OCI-LY1 (cell line): ENCODE data around the gene ABCF1.

ENCODE experiments used
- H2AFZ ChIP-seq: fragments of 200-600 bp; sonication (generic), shearing (Covaris generic); 2 replicates; pipeline ENCODE4 v1.6.0; 2014; ENCODE audit warnings: antibody characterized with exemption, mild to moderate bottlenecking, low read length
- H3F3A ChIP-seq: fragments of 200-600 bp; sonication (generic), shearing (Covaris generic); 2 replicates; pipeline ENCODE4 v1.6.0; 2014; ENCODE audit warnings: mild to moderate bottlenecking, antibody characterized with exemption, low read length, moderate library complexity; ENCODE audit not compliant: insufficient read depth
- H3K27ac ChIP-seq: fragments of 200-600 bp; sonication (generic); 2 replicates; pipeline ENCODE4 v1.5.1; 2014; ENCODE audit warnings: low read length, mixed run types, mild to moderate bottlenecking, low read depth; ENCODE audit not compliant: poor library complexity, severe bottlenecking
- H3K27me3 ChIP-seq: fragments of 200-600 bp; sonication (generic); 2 replicates; pipeline ENCODE4 v1.6.0; 2014; ENCODE audit warnings: antibody characterized with exemption, mild to moderate bottlenecking, low read length, moderate library complexity; ENCODE audit not compliant: insufficient read depth
- H3K36me3 ChIP-seq: fragments of 200-600 bp; sonication (generic); 2 replicates; pipeline ENCODE4 v1.6.1; 2014; ENCODE audit warnings: mild to moderate bottlenecking, antibody characterized with exemption, low read length, moderate library complexity, mixed read lengths; ENCODE audit not compliant: insufficient read depth
- H3K4me1 ChIP-seq: fragments of 200-600 bp; sonication (generic); 2 replicates; pipeline ENCODE4 v1.5.1; 2014; ENCODE audit warnings: mild to moderate bottlenecking, low read length, moderate library complexity; ENCODE audit not compliant: insufficient read depth, severe bottlenecking
- H3K4me2 ChIP-seq: fragments of 200-600 bp; sonication (generic), shearing (Covaris generic); 2 replicates; pipeline ENCODE4 v1.6.1; 2014; ENCODE audit warnings: low read length
- H3K4me3 ChIP-seq: fragments of 200-600 bp; sonication (generic); 2 replicates; pipeline ENCODE4 v1.5.1; 2014; ENCODE audit warnings: low read length, low read depth, mild to moderate bottlenecking, mixed read lengths; ENCODE audit not compliant: poor library complexity, severe bottlenecking
- H3K79me2 ChIP-seq: fragments of 200-600 bp; shearing (Covaris generic); 2 replicates; pipeline ENCODE4 v1.6.1; 2016; ENCODE audit warnings: mixed run types, low read length, mixed read lengths; ENCODE audit not compliant: insufficient read depth
- H3K9ac ChIP-seq: fragments of 200-600 bp; sonication (generic), shearing (Covaris generic); 2 replicates; pipeline ENCODE4 v1.6.1; 2014; ENCODE audit warnings: mild to moderate bottlenecking, low read length, mixed read lengths
- H3K9me2 ChIP-seq: fragments of 200-600 bp; sonication (generic), shearing (Covaris generic); 2 replicates; pipeline ENCODE4 v1.6.1; 2014; ENCODE audit warnings: low read depth, mild to moderate bottlenecking, low read length, mixed read lengths
- H3K9me3 ChIP-seq: fragments of 200-600 bp; shearing (Covaris generic); 2 replicates; pipeline ENCODE4 v1.6.1; 2014; ENCODE audit warnings: low read length, mixed read lengths
- H4K20me1 ChIP-seq: fragments of 200-600 bp; sonication (generic), shearing (Covaris generic); 2 replicates; pipeline ENCODE4 v1.6.0; 2016; ENCODE audit warnings: mild to moderate bottlenecking, low read length; ENCODE audit not compliant: insufficient read depth
- EZH2 ChIP-seq: fragments of 200-600 bp; sonication (generic), shearing (Covaris generic); IDR thresholded peaks from 2 replicates; pipeline ENCODE4 v1.8.0; 2017; ENCODE audit warnings: borderline replicate concordance, mixed run types, mild to moderate bottlenecking, antibody characterized with exemption, low read length, moderate library complexity, mixed read lengths
- TF ChIP-seq, protein P1 (sequence below): fragments of 200-600 bp; sonication (generic), shearing (Covaris generic); IDR thresholded peaks from 2 replicates; pipeline ENCODE4 v1.5.1; 2017; ENCODE audit warnings: mild to moderate bottlenecking, antibody characterized with exemption, low read length, moderate library complexity, mixed read lengths

Gene ABCF1

DNA sequence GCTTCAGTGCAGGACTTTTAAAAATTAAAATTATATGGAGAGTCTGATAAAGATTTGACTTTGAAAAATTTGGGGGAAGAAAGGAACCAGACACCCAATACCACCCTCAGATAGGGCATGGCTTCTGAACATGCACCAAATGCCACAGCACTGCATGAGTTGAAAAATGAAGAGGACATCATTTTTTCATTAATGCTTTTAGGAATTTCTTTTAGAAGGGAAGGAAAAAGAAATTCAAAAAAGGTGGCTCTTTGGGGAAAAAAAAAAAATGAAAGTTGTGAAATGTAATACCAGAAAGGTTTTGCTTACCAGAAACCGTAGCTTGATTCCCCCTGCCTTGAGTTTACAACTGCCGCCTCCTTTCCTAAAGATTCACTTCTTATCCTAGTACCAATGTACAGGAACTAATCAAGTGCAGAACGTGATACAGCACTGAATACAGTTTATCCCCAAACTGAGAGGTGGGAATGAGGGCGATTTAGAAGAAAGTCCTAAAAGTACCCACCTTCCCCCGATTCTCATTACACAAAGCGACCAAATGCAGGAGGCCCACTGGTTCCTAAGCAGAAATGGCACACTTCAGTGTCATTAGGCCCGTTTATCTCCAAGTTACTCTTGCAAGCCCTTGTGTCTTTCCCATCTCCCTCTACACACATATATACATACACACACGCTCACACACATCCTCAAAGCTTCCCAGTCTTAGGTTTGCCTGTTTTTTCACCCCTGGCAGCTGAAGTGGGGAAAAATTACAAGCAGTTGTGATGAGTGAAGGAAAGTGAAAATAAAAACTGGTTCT lies 43.0 kb downstream of the ABCF1 start:
- Histone ChIP-seq H3K36me3 (peaks cover 76% of the 10 kb centered on the region), H3K9ac (peak overlapping the region; percentile 99), H3K4me1 (peaks cover 46% of the 10 kb centered on the region)

DNA sequence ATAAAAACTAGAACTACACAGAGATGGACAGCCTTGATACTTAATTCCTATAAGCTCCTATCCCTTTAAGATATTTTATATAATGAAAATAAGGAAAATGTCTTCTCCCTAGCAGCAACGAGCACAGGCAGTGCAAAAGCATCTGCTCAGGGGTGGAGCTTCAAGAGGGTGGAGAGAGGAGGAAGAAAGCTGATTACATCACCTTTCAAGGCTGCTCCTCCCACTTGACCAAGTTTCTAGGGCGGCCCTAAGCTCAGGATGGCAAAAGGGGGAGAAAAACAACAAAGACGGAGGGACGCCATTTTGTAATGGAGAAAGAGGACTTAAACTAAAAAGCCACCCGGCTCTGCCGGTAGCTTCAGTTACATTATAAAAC lies 43.6 kb downstream of the ABCF1 start:
- Histone ChIP-seq H3F3A (0 out of 2 replicates have a peak, but pooled peaks cover 2% of the 10 kb centered on the region), H3K9me2 (no peaks in the 10 kb centered on the region), H3K4me1 (peaks cover 47% of the 10 kb centered on the region), H2AFZ (no peak overlapping the region), H3K36me3 (peaks cover 76% of the 10 kb centered on the region), H3K27ac (peak overlapping the region; percentile 93), H3K27me3 (no peaks in the 10 kb centered on the region), H4K20me1 (no peaks in the 10 kb centered on the region), H3K4me2 (peak overlapping the region; percentile 88), H3K4me3 (peak overlapping the region; percentile 97), H3K9me3 (no peaks in the 10 kb centered on the region), H3K79me2 (peaks cover 42% of the 10 kb centered on the region), H3K9ac (peak overlapping the region; percentile 99)
- TF ChIP-seq EZH2 = no peak
- TF ChIP-seq, protein P1, sequence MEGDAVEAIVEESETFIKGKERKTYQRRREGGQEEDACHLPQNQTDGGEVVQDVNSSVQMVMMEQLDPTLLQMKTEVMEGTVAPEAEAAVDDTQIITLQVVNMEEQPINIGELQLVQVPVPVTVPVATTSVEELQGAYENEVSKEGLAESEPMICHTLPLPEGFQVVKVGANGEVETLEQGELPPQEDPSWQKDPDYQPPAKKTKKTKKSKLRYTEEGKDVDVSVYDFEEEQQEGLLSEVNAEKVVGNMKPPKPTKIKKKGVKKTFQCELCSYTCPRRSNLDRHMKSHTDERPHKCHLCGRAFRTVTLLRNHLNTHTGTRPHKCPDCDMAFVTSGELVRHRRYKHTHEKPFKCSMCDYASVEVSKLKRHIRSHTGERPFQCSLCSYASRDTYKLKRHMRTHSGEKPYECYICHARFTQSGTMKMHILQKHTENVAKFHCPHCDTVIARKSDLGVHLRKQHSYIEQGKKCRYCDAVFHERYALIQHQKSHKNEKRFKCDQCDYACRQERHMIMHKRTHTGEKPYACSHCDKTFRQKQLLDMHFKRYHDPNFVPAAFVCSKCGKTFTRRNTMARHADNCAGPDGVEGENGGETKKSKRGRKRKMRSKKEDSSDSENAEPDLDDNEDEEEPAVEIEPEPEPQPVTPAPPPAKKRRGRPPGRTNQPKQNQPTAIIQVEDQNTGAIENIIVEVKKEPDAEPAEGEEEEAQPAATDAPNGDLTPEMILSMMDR = no peak

More for the DNA sequence above, 43.0 kb downstream of the ABCF1 start:
- Histone ChIP-seq H3K9me3 (no peaks in the 10 kb centered on the region), H3K4me2 (peak overlapping the region; percentile 88), H3F3A (0 out of 2 replicates have a peak, but pooled peaks cover 2% of the 10 kb centered on the region), H3K27ac (peak overlapping the region; percentile 93), H3K4me3 (peak overlapping the region; percentile 97), H2AFZ (no peak overlapping the region), H3K79me2 (peaks cover 40% of the 10 kb centered on the region), H3K9me2 (no peaks in the 10 kb centered on the region), H4K20me1 (no peaks in the 10 kb centered on the region), H3K27me3 (no peaks in the 10 kb centered on the region)
- TF ChIP-seq, protein P1 = no peak
- TF ChIP-seq EZH2 = no peak

DNA sequence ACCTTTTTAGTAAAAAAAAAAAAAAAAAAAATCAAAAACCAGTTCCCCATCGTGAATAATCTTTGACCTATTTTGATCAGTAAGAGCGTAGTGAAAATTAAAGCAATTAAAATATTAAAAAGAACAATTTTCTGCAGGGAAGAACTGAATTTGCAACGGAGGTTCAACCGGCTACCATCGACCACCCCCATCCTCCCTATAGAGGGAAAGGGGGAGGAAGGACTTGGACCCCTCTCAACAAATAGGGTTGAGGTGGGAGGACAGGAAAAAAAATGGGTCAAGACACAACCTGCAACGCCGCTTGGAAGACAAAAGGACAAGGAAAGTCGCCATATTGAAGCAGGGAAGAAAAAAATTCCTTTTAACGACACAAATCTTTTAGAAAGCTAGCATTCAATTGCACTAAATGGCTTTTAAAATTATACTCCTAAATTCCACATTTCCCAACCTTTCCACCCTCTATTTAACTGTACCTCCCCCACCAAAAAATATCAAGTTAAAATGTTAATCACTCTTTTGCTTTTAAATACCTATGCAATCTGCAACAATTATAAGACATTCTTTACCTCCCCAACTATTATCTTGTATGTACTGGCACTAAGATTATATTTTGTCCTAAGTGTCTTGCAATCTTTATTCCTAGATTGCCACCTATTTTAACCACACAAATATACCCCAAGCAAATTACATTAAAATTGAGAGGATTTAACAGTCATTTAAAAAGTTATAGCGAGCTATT lies 44.1 kb downstream of the ABCF1 start:
- H3F3A ChIP-seq = 0 out of 2 replicates have a peak, but pooled peaks cover 2% of the 10 kb centered on the region
- H4K20me1 ChIP-seq = no peaks in the 10 kb centered on the region

More for the DNA sequence above, 44.1 kb downstream of the ABCF1 start:
- peaks cover 42% of the 10 kb centered on the region for H3K79me2 ChIP-seq
- H3K27me3 ChIP-seq = no peaks in the 10 kb centered on the region
- peak overlapping the region; percentile 97 for H3K4me3 ChIP-seq
- peak overlapping the region; percentile 93 for H3K27ac ChIP-seq
- peaks cover 73% of the 10 kb centered on the region for H3K36me3 ChIP-seq
- H3K9ac ChIP-seq = peak overlapping the region; percentile 99
- peak overlapping the region; percentile 88 for H3K4me2 ChIP-seq
- H3K9me2 ChIP-seq = no peaks in the 10 kb centered on the region
- no peaks in the 10 kb centered on the region for H3K9me3 ChIP-seq
- no peak overlapping the region for H2AFZ ChIP-seq
- H3K4me1 ChIP-seq = peaks cover 44% of the 10 kb centered on the region
- no peak for TF ChIP-seq EZH2
- TF ChIP-seq, protein P1 = no peak
